ENCODE results near the gene ZNF23.
A peak's percentile ranks its signal among the peaks of the same experiment; 100 is the strongest.

Gene ZNF23

DNA sequence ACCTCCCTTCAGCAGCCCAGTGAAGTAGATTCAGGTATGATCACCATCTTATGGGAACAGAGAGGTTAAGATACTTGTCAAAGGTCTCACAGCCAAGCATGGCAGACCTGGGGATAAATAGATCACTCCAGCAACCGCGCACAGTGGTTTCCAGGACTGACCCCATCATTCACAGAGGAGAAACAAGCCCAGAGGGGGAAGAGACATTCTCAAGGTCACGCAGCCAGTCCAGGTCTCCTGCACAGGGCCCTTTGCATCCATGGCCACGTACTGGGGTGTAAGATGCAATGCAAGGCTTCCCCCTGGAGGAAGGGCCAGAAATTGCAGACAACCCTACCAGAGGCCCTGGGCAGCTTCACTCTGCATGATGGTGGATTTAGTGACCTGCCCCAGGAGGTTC is 40.1 kb downstream of the ZNF23 start:
- TF ChIP-seq SIN3A (IDR thresholded peaks at IDR 0.05; ENCODE audit: borderline replicate concordance, insufficient read depth, low read length), result no peak
- TF ChIP-seq TAF1 (IDR thresholded peaks at IDR 0.05; ENCODE audit: borderline replicate concordance, insufficient read depth, low read length), result no peak
- no peak for TF ChIP-seq FOXP2 (optimal IDR thresholded peaks at IDR 0.05; ENCODE audit: borderline replicate concordance, extremely low read depth, extremely low read length, insufficient read depth)
- no peak for TF ChIP-seq POLR2AphosphoS5 (IDR thresholded peaks at IDR 0.05; ENCODE audit: low read depth, low read length)
- TF ChIP-seq, protein P1, sequence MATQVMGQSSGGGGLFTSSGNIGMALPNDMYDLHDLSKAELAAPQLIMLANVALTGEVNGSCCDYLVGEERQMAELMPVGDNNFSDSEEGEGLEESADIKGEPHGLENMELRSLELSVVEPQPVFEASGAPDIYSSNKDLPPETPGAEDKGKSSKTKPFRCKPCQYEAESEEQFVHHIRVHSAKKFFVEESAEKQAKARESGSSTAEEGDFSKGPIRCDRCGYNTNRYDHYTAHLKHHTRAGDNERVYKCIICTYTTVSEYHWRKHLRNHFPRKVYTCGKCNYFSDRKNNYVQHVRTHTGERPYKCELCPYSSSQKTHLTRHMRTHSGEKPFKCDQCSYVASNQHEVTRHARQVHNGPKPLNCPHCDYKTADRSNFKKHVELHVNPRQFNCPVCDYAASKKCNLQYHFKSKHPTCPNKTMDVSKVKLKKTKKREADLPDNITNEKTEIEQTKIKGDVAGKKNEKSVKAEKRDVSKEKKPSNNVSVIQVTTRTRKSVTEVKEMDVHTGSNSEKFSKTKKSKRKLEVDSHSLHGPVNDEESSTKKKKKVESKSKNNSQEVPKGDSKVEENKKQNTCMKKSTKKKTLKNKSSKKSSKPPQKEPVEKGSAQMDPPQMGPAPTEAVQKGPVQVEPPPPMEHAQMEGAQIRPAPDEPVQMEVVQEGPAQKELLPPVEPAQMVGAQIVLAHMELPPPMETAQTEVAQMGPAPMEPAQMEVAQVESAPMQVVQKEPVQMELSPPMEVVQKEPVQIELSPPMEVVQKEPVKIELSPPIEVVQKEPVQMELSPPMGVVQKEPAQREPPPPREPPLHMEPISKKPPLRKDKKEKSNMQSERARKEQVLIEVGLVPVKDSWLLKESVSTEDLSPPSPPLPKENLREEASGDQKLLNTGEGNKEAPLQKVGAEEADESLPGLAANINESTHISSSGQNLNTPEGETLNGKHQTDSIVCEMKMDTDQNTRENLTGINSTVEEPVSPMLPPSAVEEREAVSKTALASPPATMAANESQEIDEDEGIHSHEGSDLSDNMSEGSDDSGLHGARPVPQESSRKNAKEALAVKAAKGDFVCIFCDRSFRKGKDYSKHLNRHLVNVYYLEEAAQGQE (IDR thresholded peaks at IDR 0.05; ENCODE audit: insufficient read depth in 1 of 2, low read depth in 2 of 2, low read length in 2 of 2), result no peak

DNA sequence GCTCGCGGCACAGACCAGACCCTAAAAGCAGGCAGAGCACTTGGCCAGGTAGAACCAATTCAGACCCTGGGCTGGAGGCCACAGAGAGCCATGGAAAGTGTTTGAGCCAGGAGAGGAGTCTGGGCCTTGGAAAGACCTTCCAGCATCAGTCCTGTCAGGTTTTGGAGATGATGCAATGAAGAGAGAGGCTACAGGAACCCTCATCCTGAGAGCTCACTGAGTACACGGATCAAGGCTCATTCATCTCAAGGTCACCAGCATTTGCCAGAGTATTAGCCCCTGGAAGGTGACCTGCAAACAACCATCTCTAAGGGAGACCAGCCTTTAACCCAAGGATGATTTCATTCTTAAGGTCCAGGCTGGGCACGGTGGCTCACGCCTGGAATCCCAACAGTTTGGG is 48.0 kb downstream of the ZNF23 start:
- TF ChIP-seq FOXP2 (optimal IDR thresholded peaks at IDR 0.05; ENCODE audit: borderline replicate concordance, extremely low read depth, extremely low read length, insufficient read depth) (no peak), SIN3A (IDR thresholded peaks at IDR 0.05; ENCODE audit: borderline replicate concordance, insufficient read depth, low read length) (no peak), TAF1 (IDR thresholded peaks at IDR 0.05; ENCODE audit: borderline replicate concordance, insufficient read depth, low read length) (no peak), POLR2AphosphoS5 (IDR thresholded peaks at IDR 0.05; ENCODE audit: low read depth, low read length) (no peak)
- TF ChIP-seq, protein P1 (IDR thresholded peaks at IDR 0.05; ENCODE audit: insufficient read depth in 1 of 2, low read depth in 2 of 2, low read length in 2 of 2), result no peak

DNA sequence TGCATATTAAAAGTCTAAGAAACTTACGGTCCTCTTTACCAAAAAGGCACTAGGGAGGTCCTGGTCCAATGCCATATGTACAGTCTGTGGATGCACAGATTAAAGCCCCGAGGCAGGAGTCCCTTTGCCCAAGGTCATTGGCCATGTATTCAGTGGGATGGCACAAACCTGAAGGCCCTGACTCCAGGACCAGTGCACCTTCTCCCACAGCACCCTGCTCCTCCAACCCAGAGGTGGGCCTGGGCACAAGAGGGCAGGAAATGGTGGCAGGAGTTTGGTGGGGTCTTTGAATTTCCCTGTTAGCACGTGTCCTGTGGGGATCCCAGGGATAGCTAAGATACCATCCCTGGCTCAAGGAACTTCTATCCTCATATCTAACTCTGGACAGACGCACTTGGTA is 48.7 kb downstream of the ZNF23 start:
- TF ChIP-seq, protein P1 (IDR thresholded peaks at IDR 0.05; ENCODE audit: insufficient read depth in 1 of 2, low read depth in 2 of 2, low read length in 2 of 2), result no peak
- TF ChIP-seq FOXP2 (optimal IDR thresholded peaks at IDR 0.05; ENCODE audit: borderline replicate concordance, extremely low read depth, extremely low read length, insufficient read depth), result no peak
- TF ChIP-seq TAF1 (IDR thresholded peaks at IDR 0.05; ENCODE audit: borderline replicate concordance, insufficient read depth, low read length), result no peak
- no peak for TF ChIP-seq POLR2AphosphoS5 (IDR thresholded peaks at IDR 0.05; ENCODE audit: low read depth, low read length)
- TF ChIP-seq SIN3A (IDR thresholded peaks at IDR 0.05; ENCODE audit: borderline replicate concordance, insufficient read depth, low read length), result no peak

DNA sequence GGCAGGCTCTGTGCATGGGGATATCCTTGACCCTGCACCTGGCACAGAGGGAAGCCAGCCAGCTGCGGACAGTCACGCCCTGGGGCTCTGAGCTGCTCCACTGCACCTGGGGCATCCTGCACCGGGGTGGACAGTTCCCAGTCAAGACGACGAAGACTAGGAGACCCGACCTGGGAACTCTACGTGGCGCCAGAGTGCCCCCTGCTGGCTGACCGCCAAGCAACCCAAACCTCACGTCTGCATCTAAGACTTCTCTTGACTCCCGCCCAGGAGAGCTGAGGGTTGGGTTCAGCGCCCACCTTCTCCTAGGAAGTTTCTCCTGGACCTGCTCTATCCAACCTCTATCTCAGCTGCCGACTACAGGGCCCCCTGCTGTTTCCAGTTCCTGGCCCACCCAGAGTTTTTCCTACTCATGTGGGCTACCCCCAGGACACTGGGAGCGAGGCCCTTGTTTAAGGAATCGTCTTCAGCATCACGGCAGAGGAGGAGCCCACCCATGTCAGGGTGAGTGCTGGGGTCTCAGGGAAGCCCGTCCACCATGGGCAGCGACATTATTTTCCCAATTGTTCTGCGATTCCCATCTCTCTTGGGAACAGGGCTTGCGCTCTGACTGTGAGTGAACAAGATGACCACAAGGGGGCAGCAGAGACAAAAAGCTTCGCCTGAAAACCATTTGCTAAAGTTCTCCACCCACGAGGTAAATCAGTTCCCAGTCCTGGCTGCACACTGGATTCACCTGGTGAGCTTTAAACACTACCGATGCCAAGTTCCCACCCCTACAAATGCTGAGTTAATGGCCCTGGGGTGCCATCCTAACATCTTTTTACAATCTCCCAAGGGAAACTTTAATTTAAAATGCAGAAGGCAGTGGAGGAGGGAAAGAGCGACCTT is 49.5 kb downstream of the ZNF23 start:
- TF ChIP-seq, protein P1 (IDR thresholded peaks at IDR 0.05; ENCODE audit: insufficient read depth in 1 of 2, low read depth in 2 of 2, low read length in 2 of 2), result 0 out of 4 replicates have a peak, but pooled peaks of 1 of the 2 experiments have one; percentile 18
- TF ChIP-seq FOXP2 (optimal IDR thresholded peaks at IDR 0.05; ENCODE audit: borderline replicate concordance, extremely low read depth, extremely low read length, insufficient read depth), result no peak
